Smooth muscle cell of the brain vasculature (primary cell): ENCODE results near the gene CAPZB.
A peak's percentile ranks its signal among the peaks of the same experiment; 100 is the strongest.

ENCODE experiments used
- DNase-seq: peaks from one replicate; pipeline ENCODE4 v3.0.0-alpha.2; 2012; ENCODE audit warnings: low read depth, low spot score

CAPZB gene

GRCh38 chr1:19405761-19406487 is 79.4 kb downstream of the CAPZB start:
- no peak for DNase-seq

GRCh38 chr1:19405195-19405760 is 80.1 kb downstream of the CAPZB start:
- DNase-seq: no peak

GRCh38 chr1:19404748-19405147 is 80.6 kb downstream of the CAPZB start:
- DNase-seq: no peak

GRCh38 chr1:19403256-19403655 is 82.1 kb downstream of the CAPZB start:
- DNase-seq: no peak

GRCh38 chr1:19402031-19402813 is 83.1 kb downstream of the CAPZB start:
- DNase-seq: no peak

GRCh38 chr1:19401535-19401889 is 83.8 kb downstream of the CAPZB start:
- DNase-seq: no peak

GRCh38 chr1:19400875-19401534 is 84.3 kb downstream of the CAPZB start:
- no peak for DNase-seq

- DNase-seq: no peak
These were observed 85.1 kb downstream of the CAPZB start for GRCh38 chr1:19400192-19400611.

GRCh38 chr1:19398309-19398760 is 87.0 kb downstream of the CAPZB start:
- DNase-seq: peak; percentile 70

- DNase-seq: no peak
These were observed 88.0 kb downstream of the CAPZB start for GRCh38 chr1:19397217-19397945.

- DNase-seq: no peak
These were observed 89.1 kb downstream of the CAPZB start for GRCh38 chr1:19396280-19396679.

- no peak for DNase-seq
These were observed 89.6 kb downstream of the CAPZB start for GRCh38 chr1:19395678-19396192.

- no peak for DNase-seq
These were observed 92.3 kb downstream of the CAPZB start for GRCh38 chr1:19393046-19393445.

GRCh38 chr1:19392221-19392620 is 93.1 kb downstream of the CAPZB start:
- no peak for DNase-seq

- DNase-seq: no peak
These were observed 93.8 kb downstream of the CAPZB start for GRCh38 chr1:19391596-19391981.

GRCh38 chr1:19390901-19391595 is 94.3 kb downstream of the CAPZB start:
- DNase-seq: peak; percentile 91

- no peak for DNase-seq
These were observed 95.0 kb downstream of the CAPZB start for GRCh38 chr1:19390166-19390850.

- no peak for DNase-seq
These were observed 96.4 kb downstream of the CAPZB start for GRCh38 chr1:19388980-19389379.

GRCh38 chr1:19387045-19387467 is 98.3 kb downstream of the CAPZB start:
- no peak for DNase-seq
